Pancreas (tissue), 10 donors: ENCODE data around the gene OR10A3. TPM values are rescaled to one million over a fixed set of nuclear protein-coding genes. Genes with fewer than 3 reads are reported as not detected.
"Not testable (repeated sequence)": the region's sequence is repeated elsewhere in the genome, so short reads cannot be mapped to it uniquely, and the experiment has no call there.

Experiments
- ATAC-seq, 4 donors: fragments of 200-7000 bp; cut with Tn5 transposase; one replicate each; pipeline versions ENCODE4 v1.8.0 to v1.9.1; 2020; ENCODE audit warnings: mild to moderate bottlenecking in 4 of 4, moderate library complexity in 4 of 4
- DNase-seq, 6 donors: peaks; one replicate each; pipeline ENCODE4 v3.0.0-alpha.2; 2020
- FAIRE-seq: peaks from 2 replicates; lab custom pipeline; 2012; peaks lifted over from hg19 to GRCh38; lab: Jason Lieb, UNC
- H3K27ac ChIP-seq, 4 donors: fragments of 200-600 bp; sonication (generic); 1 replicate in 3 of 4; 2 replicates in 1 of 4; pipeline versions ENCODE4 v1.5.0 to v1.8.0; 2020
- H3K27me3 ChIP-seq, 4 donors: fragments of 200-600 bp; one replicate each; pipeline ENCODE4 v1.8.0; 2021
- H3K36me3 ChIP-seq, 3 donors: fragments of 200-600 bp; sonication (generic) in 1 of 3; one replicate each; pipeline versions ENCODE4 v1.5.0 to v1.8.0; 2020 to 2021
- H3K4me1 ChIP-seq, 3 donors: fragments of 200-600 bp; one replicate each; pipeline ENCODE4 v1.8.0; 2021
- H3K4me3 ChIP-seq, 4 donors: fragments of 200-600 bp; sonication (generic) in 2 of 4; one replicate each; pipeline versions ENCODE4 v1.5.0 to v1.8.0; 2020 to 2021
- H3K9me3 ChIP-seq, 4 donors: fragments of 200-600 bp; one replicate each; pipeline ENCODE4 v1.8.0; 2021
- CTCF ChIP-seq, 4 donors: fragments of 200-600 bp; sonication (generic) in 3 of 4; IDR thresholded peaks; one replicate each; pipeline versions ENCODE4 v1.5.0 to v1.8.0; 2021; ENCODE audit warnings: antibody characterized with exemption in 4 of 4
- WGBS, 2 donors: extraction: QIAGEN DNeasy Blood & Tissue Kit; methylation state at CpG; one replicate each; pipeline ENCODE4 v1.1.7; 2013; 5-methylcytosine and 5-hydroxymethylcytosine counted together
- intact Hi-C, 3 donors: fragments of 100-400 bp; cut with DNase I; formaldehyde crosslinking; loops; one replicate each; pipeline versions ENCODE4 v1.11.1 to v1.14.2; 2022
- polyA plus RNA-seq, 2 donors: library from polyadenylated mRNA; stranded (reverse); fragments of 200-250 nt; gene quantifications; one replicate each; pipeline ENCODE4 v1.2.3, GENCODE V29; 2013
- total RNA-seq, 6 donors: library from RNA; stranded (reverse); fragmentation: NEBNext Ultra II Directional in 4 of 6; extraction: Animal tissue kit (Norgen Biotek cat#: 25700) in 4 of 6; gene quantifications; one replicate each; pipeline versions ENCODE4 v1.2.1 to v1.2.4, GENCODE V29; 2021 to 2023
- donor health status: healthy with polysubstance abuse.
- donor health status: DM: no; HTN: no; CAD: no; lungs with moderate emphysema.
- donor health status: DM: no; HTN: no; CAD: no.
- donor health status: control.
- donor health status: control.
- donor health status: Bipolar disorder and iron deficiency.
- donor health status: DM: yes; HTN: yes; CAD: no.
- donor health status: DM: no; HTN: no; CAD: no.
- donor health status: DM: no; HTN: no; CAD: no.
- donor health status: DM: yes; HTN: yes; CAD: no.

Gene OR10A3
- total RNA-seq (not detected), polyA plus RNA-seq (not detected)

- no peak for ATAC-seq
- intact Hi-C loops, result no loop called here
- Histone ChIP-seq H3K9me3 (no peaks in the 10 kb centered on the region), H3K36me3 (no peaks in the 10 kb centered on the region), H3K4me1 (peaks cover 7 to 10% (median 7%) of the 10 kb centered on the region in 3 donors), H3K27me3 (no peaks in the 10 kb centered on the region), H3K4me3 (no peak within 1 kb of the TSS), H3K27ac (no peak within 1 kb of the TSS)
- WGBS, 2 donors, result 81 to 88% methylated on average over 2 of the region's 2 CpGs
- TF ChIP-seq CTCF (IDR thresholded peaks at IDR 0.05), result no peak
- no peak for DNase-seq
- FAIRE-seq, result no peak
These were observed at the start of gene OR10A3 for GRCh38 chr11:7941608-7942007. OR10A3 (minus strand) TSS chr11:7941708; CDS start chr11:7939520, 2,188 bp downstream.

GRCh38 chr11:7987560-7987883 is 46.0 kb upstream of the OR10A3 start:
- WGBS, 2 donors, result 0 to 1% methylated on average over 7 to 9 of the region's 13 CpGs
- not testable (repeated sequence) for H3K9me3 ChIP-seq, ATAC-seq, FAIRE-seq, H3K36me3 ChIP-seq, DNase-seq, H3K27me3 ChIP-seq
- intact Hi-C loops, result loop anchor here in 2 of 3 donors (5.0 kb wide), 2 partner anchors 90 to 95 kb away; no protein-coding TSS in a partner anchor
- peak overlapping the region in 2 of 4 donors; percentile 13 to 63 for H3K27ac ChIP-seq
- peaks cover 15 to 32% (median 16%) of the 10 kb centered on the region in 3 donors for H3K4me1 ChIP-seq
- peak overlapping the region; percentile 55 to 89 (median 70) for H3K4me3 ChIP-seq

- WGBS, 2 donors, result 1% methylated on average over 47 of the region's 47 CpGs
- peak; percentile 98 to 100 (median 98) for ATAC-seq
- Histone ChIP-seq H3K4me3 (peak within 1 kb of the TSS; percentile 55 to 89 (median 70)), H3K27me3 (no peaks in the 10 kb centered on the region), H3K36me3 (peaks cover 0 to under 1% (median 0%) of the 10 kb centered on the region in 3 donors), H3K4me1 (peaks cover 16 to 37% (median 21%) of the 10 kb centered on the region in 3 donors), H3K9me3 (no peaks in the 10 kb centered on the region), H3K27ac (peak within 1 kb of the TSS; percentile 3 to 66 (median 58))
- intact Hi-C loops, result loop anchor here in 2 of 3 donors (5.0 kb wide), 2 partner anchors 90 to 95 kb away; no protein-coding TSS in a partner anchor
- peak; percentile 96 for FAIRE-seq
- peak; percentile 64 to 79 (median 79) for TF ChIP-seq CTCF (IDR thresholded peaks at IDR 0.05)
- peak; percentile 82 to 96 (median 92) for DNase-seq
These were observed 45.5 kb upstream of the OR10A3 start, which contains the start of gene EIF3F for GRCh38 chr11:7986768-7987559. EIF3F (plus strand) TSS chr11:7987337; CDS start chr11:7987353, 16 bp downstream.

GRCh38 chr11:7983832-7984590 is 42.5 kb upstream of the OR10A3 start:
- FAIRE-seq, result no peak
- Histone ChIP-seq H3K27ac (no peak overlapping the region), H3K9me3 (no peaks in the 10 kb centered on the region), H3K27me3 (no peaks in the 10 kb centered on the region), H3K4me3 (no peak overlapping the region), H3K36me3 (no peaks in the 10 kb centered on the region), H3K4me1 (peaks cover 17 to 41% (median 21%) of the 10 kb centered on the region in 3 donors)
- intact Hi-C loops, result no loop called here
- ATAC-seq, result no peak
- TF ChIP-seq CTCF (IDR thresholded peaks at IDR 0.05), result no peak
- WGBS, 2 donors, result 79 to 80% methylated on average over 7 of the region's 7 CpGs
- no peak for DNase-seq

- no peak overlapping the region for H3K4me3 ChIP-seq
These were observed 41.1 kb upstream of the OR10A3 start for GRCh38 chr11:7982582-7983119.

More at GRCh38 chr11:7982582-7983119, 41.1 kb upstream of the OR10A3 start:
- 79 to 85% methylated on average over 1 of the region's 1 CpG for WGBS, 2 donors
- H3K4me1 ChIP-seq, result peaks cover 5 to 28% (median 9%) of the 10 kb centered on the region in 3 donors
- TF ChIP-seq CTCF (IDR thresholded peaks at IDR 0.05), result no peak
- no peaks in the 10 kb centered on the region for H3K36me3 ChIP-seq
- no peak overlapping the region for H3K27ac ChIP-seq
- FAIRE-seq, result no peak
- no peaks in the 10 kb centered on the region for H3K27me3 ChIP-seq
- intact Hi-C loops, result no loop called here
- no peaks in the 10 kb centered on the region for H3K9me3 ChIP-seq
- ATAC-seq, result no peak
- DNase-seq, result no peak
